RWPE2 (cell line): ENCODE data around the gene TNFRSF25.

Source experiments
- ATAC-seq: fragments of 200-7000 bp; cut with Tn5 transposase; 3 replicates; pipeline ENCODE4 v1.9.1; 2021; ENCODE audit warnings: low read depth
- DNase-seq: peaks from one replicate; pipeline ENCODE4 v3.0.0-alpha.2; 2020; ENCODE audit warnings: low spot score
- H3K27ac ChIP-seq: fragments of 450-650 bp; 2 replicates; pipeline ENCODE4 v1.5.1; 2017; ENCODE audit warnings: mild to moderate bottlenecking; ENCODE audit not compliant: poor library complexity, severe bottlenecking
- H3K27me3 ChIP-seq: fragments of 250-450 bp; sonication (Bioruptor Pico); 2 replicates; pipeline ENCODE4 v1.5.1; 2021; ENCODE audit warnings: mild to moderate bottlenecking, moderate library complexity; ENCODE audit not compliant: insufficient read depth, poor library complexity, severe bottlenecking
- H3K36me3 ChIP-seq: fragments of 250-450 bp; sonication (Bioruptor Pico); 2 replicates; pipeline ENCODE4 v1.5.1; 2020; ENCODE audit warnings: low read depth, mild to moderate bottlenecking, moderate library complexity
- H3K4me1 ChIP-seq: fragments of 250-450 bp; sonication (Bioruptor Pico); 2 replicates; pipeline ENCODE4 v1.5.1; 2021; ENCODE audit warnings: mild to moderate bottlenecking, moderate library complexity; ENCODE audit not compliant: insufficient read depth, poor library complexity, severe bottlenecking
- H3K4me3 ChIP-seq: fragments of 250-450 bp; sonication (Bioruptor Pico); 2 replicates; pipeline ENCODE4 v1.5.1; 2021; ENCODE audit warnings: mild to moderate bottlenecking, moderate library complexity; ENCODE audit not compliant: severe bottlenecking
- H3K9me3 ChIP-seq: fragments of 250-450 bp; sonication (Bioruptor Pico); 2 replicates; pipeline ENCODE4 v1.5.1; 2021; ENCODE audit warnings: mild to moderate bottlenecking, moderate library complexity; ENCODE audit not compliant: severe bottlenecking
- TF ChIP-seq, protein P1 (sequence below): fragments of 450-650 bp; IDR thresholded peaks from one replicate; pipeline ENCODE4 v1.5.1; 2017; ENCODE audit warnings: mild to moderate bottlenecking, moderate library complexity; ENCODE audit not compliant: poor library complexity, severe bottlenecking

Gene TNFRSF25

DNA sequence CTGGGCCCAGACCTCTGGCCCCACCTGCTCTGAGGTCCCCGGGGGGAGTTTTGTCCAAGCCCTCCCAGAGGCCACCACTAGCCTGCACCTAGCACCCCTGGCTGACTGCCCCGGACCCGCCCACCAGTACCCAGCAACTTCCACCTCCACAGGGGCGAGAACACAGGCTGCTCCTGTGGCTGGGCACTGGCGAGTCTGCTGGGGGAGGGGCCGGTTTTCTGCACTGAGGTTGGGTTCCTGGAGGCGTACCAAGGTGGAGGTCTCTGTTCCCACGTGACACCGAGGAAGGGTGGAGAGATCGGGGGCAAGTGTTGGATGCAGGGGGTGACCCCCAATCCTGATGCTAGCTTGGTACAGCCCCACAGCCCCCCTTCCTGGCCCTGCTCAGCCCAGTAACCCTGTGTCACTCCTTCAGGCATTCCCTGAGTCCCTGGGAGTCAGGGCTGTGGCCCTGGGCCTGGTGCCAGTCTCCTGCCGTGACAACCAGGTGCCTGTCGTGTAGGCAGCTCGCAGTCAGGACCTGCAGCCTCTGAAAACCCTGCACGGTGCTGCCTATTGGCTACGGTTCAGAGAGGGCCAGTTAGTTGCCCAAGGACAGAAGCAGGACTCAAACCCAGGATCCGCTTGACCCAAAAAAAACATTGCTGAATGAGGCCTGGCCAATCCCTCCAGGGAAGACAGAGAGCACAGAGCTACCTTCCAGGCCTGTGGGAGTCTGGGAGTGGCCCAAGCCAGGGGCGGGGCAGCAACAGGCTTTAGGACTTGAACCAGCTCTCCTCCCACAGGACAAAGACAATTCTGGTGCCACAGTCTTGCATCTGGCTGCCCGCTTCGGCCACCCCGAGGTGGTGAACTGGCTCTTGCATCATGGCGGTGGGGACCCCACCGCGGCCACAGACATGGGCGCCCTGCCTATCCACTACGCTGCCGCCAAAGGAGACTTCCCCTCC lies 38.3 kb downstream of the TNFRSF25 start:
- Histone ChIP-seq H3K36me3 (no peaks in the 10 kb centered on the region), H3K4me3 (no peak overlapping the region), H3K27me3 (peaks cover 6% of the 10 kb centered on the region), H3K4me1 (peaks cover 7% of the 10 kb centered on the region), H3K27ac (no peak overlapping the region), H3K9me3 (no peaks in the 10 kb centered on the region)
- no peak for DNase-seq
- TF ChIP-seq, protein P1, sequence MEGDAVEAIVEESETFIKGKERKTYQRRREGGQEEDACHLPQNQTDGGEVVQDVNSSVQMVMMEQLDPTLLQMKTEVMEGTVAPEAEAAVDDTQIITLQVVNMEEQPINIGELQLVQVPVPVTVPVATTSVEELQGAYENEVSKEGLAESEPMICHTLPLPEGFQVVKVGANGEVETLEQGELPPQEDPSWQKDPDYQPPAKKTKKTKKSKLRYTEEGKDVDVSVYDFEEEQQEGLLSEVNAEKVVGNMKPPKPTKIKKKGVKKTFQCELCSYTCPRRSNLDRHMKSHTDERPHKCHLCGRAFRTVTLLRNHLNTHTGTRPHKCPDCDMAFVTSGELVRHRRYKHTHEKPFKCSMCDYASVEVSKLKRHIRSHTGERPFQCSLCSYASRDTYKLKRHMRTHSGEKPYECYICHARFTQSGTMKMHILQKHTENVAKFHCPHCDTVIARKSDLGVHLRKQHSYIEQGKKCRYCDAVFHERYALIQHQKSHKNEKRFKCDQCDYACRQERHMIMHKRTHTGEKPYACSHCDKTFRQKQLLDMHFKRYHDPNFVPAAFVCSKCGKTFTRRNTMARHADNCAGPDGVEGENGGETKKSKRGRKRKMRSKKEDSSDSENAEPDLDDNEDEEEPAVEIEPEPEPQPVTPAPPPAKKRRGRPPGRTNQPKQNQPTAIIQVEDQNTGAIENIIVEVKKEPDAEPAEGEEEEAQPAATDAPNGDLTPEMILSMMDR, result no peak
- no peak for ATAC-seq

DNA sequence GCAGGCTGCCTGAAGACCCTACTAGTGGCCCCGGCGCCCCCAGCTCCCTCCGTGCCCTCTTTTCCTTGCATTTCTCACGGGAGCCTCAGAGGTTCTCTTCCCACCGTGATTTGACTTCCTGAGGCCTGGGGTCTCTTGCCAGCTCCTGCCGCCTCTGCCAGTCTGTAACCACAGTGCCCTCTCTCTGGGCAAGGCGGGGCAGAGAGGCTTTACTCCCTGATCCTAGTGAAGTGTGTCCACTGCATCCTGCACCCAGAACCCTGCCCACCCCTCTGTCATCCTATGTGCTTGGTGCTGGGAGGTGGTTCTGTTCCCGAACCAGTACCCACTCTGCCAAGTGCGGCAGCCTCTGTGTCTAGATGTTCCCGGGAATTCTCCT lies 39.0 kb downstream of the TNFRSF25 start:
- Histone ChIP-seq H3K4me3 (no peak overlapping the region), H3K27me3 (peaks cover 6% of the 10 kb centered on the region), H3K4me1 (peaks cover 10% of the 10 kb centered on the region), H3K36me3 (no peaks in the 10 kb centered on the region), H3K9me3 (no peaks in the 10 kb centered on the region), H3K27ac (no peak overlapping the region)
- peak; percentile 51 for DNase-seq
- no peak for ATAC-seq
- TF ChIP-seq, protein P1, result no peak

- Histone ChIP-seq H3K36me3 (no peaks in the 10 kb centered on the region), H3K27ac (no peak overlapping the region), H3K27me3 (peaks cover 6% of the 10 kb centered on the region), H3K9me3 (no peaks in the 10 kb centered on the region), H3K4me1 (peaks cover 14% of the 10 kb centered on the region), H3K4me3 (no peak overlapping the region)
- TF ChIP-seq, protein P1, result no peak
- DNase-seq (peak; percentile 67), ATAC-seq (no peak)
Observed at GRCh38 chr1:6426277-6426971, 39.5 kb downstream of the TNFRSF25 start.

DNA sequence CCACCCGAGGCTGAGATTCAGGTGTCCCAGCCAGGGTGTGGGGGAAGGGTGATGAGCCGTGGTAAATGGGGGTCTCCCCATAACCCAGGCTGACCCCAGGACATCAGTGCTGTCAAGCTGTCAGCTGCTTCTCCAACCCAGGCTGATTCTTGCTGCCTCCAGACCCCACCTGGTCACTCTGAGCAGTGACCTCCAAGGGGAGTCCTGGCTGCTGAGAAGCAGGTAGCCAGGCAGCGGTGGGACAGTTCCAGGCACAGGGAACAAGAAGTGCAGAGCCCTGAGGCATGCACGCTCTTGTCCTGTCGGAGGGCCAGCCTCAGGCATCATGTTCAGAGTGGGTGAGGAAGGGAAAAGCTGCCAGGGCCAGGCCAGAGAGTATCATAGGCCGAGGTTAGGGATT lies 40.3 kb downstream of the TNFRSF25 start:
- peaks cover 14% of the 10 kb centered on the region for H3K4me1 ChIP-seq
- H3K27me3 ChIP-seq, result peaks cover 6% of the 10 kb centered on the region
- no peaks in the 10 kb centered on the region for H3K9me3 ChIP-seq
- peak; percentile 65 for DNase-seq
- TF ChIP-seq, protein P1, result no peak
- ATAC-seq, result no peak
- H3K4me3 ChIP-seq, result no peak overlapping the region
- no peak overlapping the region for H3K27ac ChIP-seq
- H3K36me3 ChIP-seq, result no peaks in the 10 kb centered on the region
